Duodenal mucosa (tissue), 2 donors: ENCODE results near the gene PALM2AKAP2.
"Not testable (repeated sequence)": the region's sequence is repeated elsewhere in the genome, so short reads cannot be mapped to it uniquely, and the experiment has no call there.

Experiments used
- H3K27ac ChIP-seq: one replicate; pipeline ENCODE4 v1.7.0; 2013; ENCODE audit warnings: low read depth, low read length
- H3K27me3 ChIP-seq, 2 donors: one replicate each; pipeline ENCODE4 v1.7.0; 2013; ENCODE audit warnings: low read length in 2 of 2, control low read depth in 1 of 2; ENCODE audit not compliant: insufficient read depth in 2 of 2, control insufficient read depth in 1 of 2
- H3K36me3 ChIP-seq, 2 donors: one replicate each; pipeline ENCODE4 v1.7.0; 2013; ENCODE audit warnings: low read length in 2 of 2, control low read depth in 1 of 2; ENCODE audit not compliant: insufficient read depth in 2 of 2, control insufficient read depth in 1 of 2
- H3K4me1 ChIP-seq, 2 donors: one replicate each; pipeline ENCODE4 v1.7.0; 2013; ENCODE audit warnings: low read length in 2 of 2, control low read depth in 1 of 2; ENCODE audit not compliant: insufficient read depth in 2 of 2, control insufficient read depth in 1 of 2
- H3K4me3 ChIP-seq, 2 donors: one replicate each; pipeline ENCODE4 v1.7.0; 2013; ENCODE audit warnings: low read length in 2 of 2, low read depth in 1 of 2
- H3K9ac ChIP-seq, 2 donors: one replicate each; pipeline ENCODE4 v1.7.0; 2013; ENCODE audit warnings: low read length in 2 of 2, low read depth in 1 of 2
- H3K9me3 ChIP-seq, 2 donors: one replicate each; pipeline ENCODE4 v1.7.0; 2013; ENCODE audit warnings: low read length in 2 of 2, control low read depth in 1 of 2; ENCODE audit not compliant: control insufficient read depth in 1 of 2

PALM2AKAP2 gene

GRCh38 chr9:109815366-109815947, 35.5 kb downstream of the PALM2AKAP2 start:
- H3K27ac ChIP-seq, result no peak overlapping the region
- no peaks in the 10 kb centered on the region for H3K36me3 ChIP-seq
- no peaks in the 10 kb centered on the region for H3K9me3 ChIP-seq
- no peak overlapping the region for H3K9ac ChIP-seq
- no peak overlapping the region for H3K4me3 ChIP-seq
- peaks cover 0 to 4% of the 10 kb centered on the region in 2 donors for H3K4me1 ChIP-seq
- no peaks in the 10 kb centered on the region for H3K27me3 ChIP-seq

GRCh38 chr9:109816490-109816889, 36.5 kb downstream of the PALM2AKAP2 start:
- Histone ChIP-seq H3K9me3 (no peaks in the 10 kb centered on the region), H3K4me3 (no peak overlapping the region), H3K4me1 (peaks cover 0 to 4% of the 10 kb centered on the region in 2 donors), H3K9ac (no peak overlapping the region), H3K36me3 (no peaks in the 10 kb centered on the region), H3K27ac (no peak overlapping the region), H3K27me3 (no peaks in the 10 kb centered on the region)

- peaks cover 0 to 4% of the 10 kb centered on the region in 2 donors for H3K4me1 ChIP-seq
- no peak overlapping the region for H3K4me3 ChIP-seq
- no peaks in the 10 kb centered on the region for H3K27me3 ChIP-seq
- H3K9me3 ChIP-seq, result no peaks in the 10 kb centered on the region
- H3K9ac ChIP-seq, result no peak overlapping the region
- H3K27ac ChIP-seq, result no peak overlapping the region
- H3K36me3 ChIP-seq, result no peaks in the 10 kb centered on the region
Measured at GRCh38 chr9:109817146-109817845, 37.3 kb downstream of the PALM2AKAP2 start.

GRCh38 chr9:109817846-109818472, 38.0 kb downstream of the PALM2AKAP2 start:
- Histone ChIP-seq H3K4me3 (no peak overlapping the region), H3K4me1 (peaks cover 0 to 2% of the 10 kb centered on the region in 2 donors), H3K9ac (no peak overlapping the region), H3K9me3 (no peaks in the 10 kb centered on the region), H3K27me3 (no peaks in the 10 kb centered on the region), H3K36me3 (no peaks in the 10 kb centered on the region), H3K27ac (no peak overlapping the region)

GRCh38 chr9:109821711-109822110, 41.7 kb downstream of the PALM2AKAP2 start:
- H3K27ac ChIP-seq, result no peak overlapping the region

GRCh38 chr9:109825383-109825782, 45.4 kb downstream of the PALM2AKAP2 start:
- not testable (repeated sequence) for H3K27ac ChIP-seq, H3K36me3 ChIP-seq, H3K9ac ChIP-seq, H3K27me3 ChIP-seq, H3K4me3 ChIP-seq, H3K9me3 ChIP-seq, H3K4me1 ChIP-seq

More at GRCh38 chr9:109821711-109822110, 41.7 kb downstream of the PALM2AKAP2 start:
- no peaks in the 10 kb centered on the region for H3K27me3 ChIP-seq
- no peaks in the 10 kb centered on the region for H3K9me3 ChIP-seq
- no peak overlapping the region for H3K9ac ChIP-seq
- H3K4me1 ChIP-seq, result no peaks in the 10 kb centered on the region
- no peaks in the 10 kb centered on the region for H3K36me3 ChIP-seq
- no peak overlapping the region for H3K4me3 ChIP-seq

- Histone ChIP-seq H3K9me3 (no peaks in the 10 kb centered on the region), H3K4me3 (no peak overlapping the region), H3K27me3 (no peaks in the 10 kb centered on the region), H3K4me1 (no peaks in the 10 kb centered on the region), H3K27ac (no peak overlapping the region), H3K36me3 (no peaks in the 10 kb centered on the region), H3K9ac (no peak overlapping the region)
Measured at GRCh38 chr9:109826559-109826958, 46.6 kb downstream of the PALM2AKAP2 start.

GRCh38 chr9:109828254-109828653, 48.3 kb downstream of the PALM2AKAP2 start:
- Histone ChIP-seq H3K4me3 (no peak overlapping the region), H3K36me3 (no peaks in the 10 kb centered on the region), H3K27me3 (no peaks in the 10 kb centered on the region), H3K27ac (no peak overlapping the region), H3K9me3 (no peaks in the 10 kb centered on the region), H3K9ac (no peak overlapping the region), H3K4me1 (no peaks in the 10 kb centered on the region)
